H1 (cell line): ENCODE measurements around the gene SPOCD1. TPM values are rescaled to one million over a fixed set of nuclear protein-coding genes. Genes with fewer than 3 reads are reported as not detected.

Experiments used
- CTCF ChIA-PET: fragments of 300-600 bp; sonication (Branson Sonifier 250); formaldehyde crosslinking; loops from one replicate; lab custom pipeline; 2021; ENCODE audit not compliant: partially characterized antibody; lab: Charles Lee
- POLR2A ChIA-PET: fragments of 300-600 bp; sonication (Branson Sonifier 250); formaldehyde crosslinking; loops from one replicate; lab custom pipeline; 2021; ENCODE audit warnings: inconsistent platforms; ENCODE audit not compliant: partially characterized antibody; lab: Charles Lee
- DNase-seq, 2 experiments: peaks; one replicate each; pipeline versions ENCODE4 v3.0.0 to v3.0.0-alpha.2; 2010 to 2022; ENCODE audit warnings: low spot score in 2 of 2, low read depth in 1 of 2, mixed read lengths in 1 of 2
- FAIRE-seq: peaks from 2 replicates; lab custom pipeline; 2011; peaks lifted over from hg19 to GRCh38; lab: Jason Lieb, UNC
- H2AFZ ChIP-seq: 2 replicates; pipeline ENCODE4 v1.8.1; 2012; ENCODE audit warnings: low read length, inconsistent platforms
- H2AK5ac ChIP-seq: 2 replicates; pipeline ENCODE4 v1.6.1; 2013; ENCODE audit warnings: low read depth, low read length
- H2BK120ac ChIP-seq: replicated peaks from 2 replicates; pipeline ENCODE3; 2013; ENCODE audit warnings: low read depth, low read length, inconsistent platforms
- H2BK12ac ChIP-seq: 2 replicates; pipeline ENCODE4 v1.6.1; 2013; ENCODE audit warnings: low read depth, low read length
- H2BK15ac ChIP-seq: 2 replicates; pipeline ENCODE4 v1.6.1; 2013; ENCODE audit warnings: low read length
- H2BK20ac ChIP-seq: 2 replicates; pipeline ENCODE4 v1.6.1; 2013; ENCODE audit warnings: low read length
- H2BK5ac ChIP-seq: 2 replicates; pipeline ENCODE4 v1.6.1; 2013; ENCODE audit warnings: low read depth, low read length
- H3K14ac ChIP-seq: 2 replicates; pipeline ENCODE4 v1.6.1; 2013; ENCODE audit warnings: inconsistent platforms; ENCODE audit not compliant: insufficient read length
- H3K18ac ChIP-seq: 2 replicates; pipeline ENCODE4 v1.6.1; 2013; ENCODE audit warnings: low read length; ENCODE audit errors: extremely low read depth
- H3K23ac ChIP-seq: 2 replicates; pipeline ENCODE4 v1.6.1; 2013; ENCODE audit warnings: inconsistent platforms; ENCODE audit not compliant: insufficient read length
- H3K23me2 ChIP-seq: 2 replicates; pipeline ENCODE4 v1.6.1; 2013; ENCODE audit warnings: low read depth, low read length
- H3K27ac ChIP-seq: 2 replicates; pipeline ENCODE4 v1.6.1; 2011; ENCODE audit warnings: low read depth, low read length, inconsistent platforms
- H3K27me3 ChIP-seq, 4 experiments: replicated peaks in 1 of 4; 1 replicate in 1 of 4; 2 replicates in 3 of 4; pipeline versions ENCODE4 v1.6.1 to v1.8.1; 2011 to 2013; ENCODE audit warnings: low read length in 3 of 4, mild to moderate bottlenecking in 3 of 4, inconsistent platforms in 2 of 4, mixed read lengths in 2 of 4, moderate library complexity in 1 of 4; ENCODE audit not compliant: control insufficient read depth in 3 of 4, insufficient read depth in 3 of 4; ENCODE audit errors: extremely low read depth in 1 of 4
- H3K36me3 ChIP-seq, 4 experiments: 2 replicates each; pipeline versions ENCODE4 v1.6.1 to v1.8.1; 2011 to 2013; ENCODE audit warnings: mild to moderate bottlenecking in 4 of 4, low read length in 3 of 4, moderate library complexity in 2 of 4, control low read depth in 1 of 4, inconsistent platforms in 1 of 4; ENCODE audit not compliant: insufficient read depth in 4 of 4, control insufficient read depth in 2 of 4
- H3K4ac ChIP-seq: replicated peaks from 2 replicates; pipeline ENCODE3; 2013; ENCODE audit warnings: low read length, low read depth, mixed read lengths, inconsistent platforms; ENCODE audit not compliant: insufficient read length
- H3K4me1 ChIP-seq, 4 experiments: replicated peaks in 1 of 4; 1 replicate in 1 of 4; 2 replicates in 3 of 4; pipeline versions ENCODE4 v1.6.1 to v1.8.1; 2011 to 2013; ENCODE audit warnings: low read length in 3 of 4, inconsistent platforms in 2 of 4, mixed read lengths in 1 of 4; ENCODE audit not compliant: insufficient read depth in 4 of 4, control insufficient read depth in 3 of 4
- H3K4me2 ChIP-seq, 2 experiments: 2 replicates each; pipeline versions ENCODE4 v1.6.1 to v1.8.1; 2011 to 2013; ENCODE audit warnings: low read depth in 2 of 2, low read length in 2 of 2, control low read depth in 1 of 2, inconsistent platforms in 1 of 2, mild to moderate bottlenecking in 1 of 2; ENCODE audit not compliant: insufficient read depth in 1 of 2
- H3K4me3 ChIP-seq, 4 experiments: fragments of 200-600, 300-600 bp in 1 of 4; sonication (generic), shearing (Covaris generic), sonication (Bioruptor Twin) in 1 of 4; 2 replicates each; pipeline versions ENCODE4 v1.5.1 to v1.8.1; 2011 to 2016; ENCODE audit warnings: low read length in 4 of 4, low read depth in 3 of 4, control low read depth in 2 of 4, inconsistent platforms in 2 of 4, mild to moderate bottlenecking in 2 of 4, mixed read lengths in 1 of 4, moderate library complexity in 1 of 4; ENCODE audit not compliant: insufficient read depth in 2 of 4; ENCODE audit errors: extremely low read depth in 1 of 4
- H3K56ac ChIP-seq: replicated peaks from 2 replicates; pipeline ENCODE3; 2013; ENCODE audit warnings: low read depth, mild to moderate bottlenecking, mixed read lengths, low read length, inconsistent platforms; ENCODE audit not compliant: insufficient read length
- H3K79me1 ChIP-seq: 2 replicates; pipeline ENCODE4 v1.6.1; 2013; ENCODE audit warnings: low read depth, low read length, control low read depth
- H3K79me2 ChIP-seq, 2 experiments: 2 replicates each; pipeline versions ENCODE4 v1.6.1 to v1.8.1; 2012 to 2013; ENCODE audit warnings: low read length in 2 of 2, mild to moderate bottlenecking in 2 of 2, inconsistent platforms in 1 of 2; ENCODE audit not compliant: insufficient read depth in 2 of 2, control insufficient read depth in 1 of 2
- H3K9ac ChIP-seq, 4 experiments: replicated peaks in 1 of 4; 1 replicate in 1 of 4; 2 replicates in 3 of 4; pipeline versions ENCODE4 v1.6.1 to v1.8.1; 2011 to 2013; ENCODE audit warnings: low read depth in 3 of 4, low read length in 3 of 4, control low read depth in 2 of 4, mild to moderate bottlenecking in 2 of 4, moderate library complexity in 2 of 4, inconsistent platforms in 1 of 4; ENCODE audit errors: extremely low read depth in 1 of 4
- H3K9me3 ChIP-seq, 2 experiments: 2 replicates each; pipeline versions ENCODE4 v1.6.1 to v1.8.1; 2012 to 2013; ENCODE audit warnings: mild to moderate bottlenecking in 2 of 2, moderate library complexity in 2 of 2, control low read depth in 1 of 2, inconsistent platforms in 1 of 2, low read depth in 1 of 2, low read length in 1 of 2, mixed read lengths in 1 of 2; ENCODE audit not compliant: insufficient read depth in 2 of 2
- H4K20me1 ChIP-seq, 2 experiments: replicated peaks in 1 of 2; 2 replicates each; pipeline versions ENCODE3 to v1.8.1; 2011 to 2013; ENCODE audit warnings: inconsistent platforms in 2 of 2, low read length in 2 of 2, mild to moderate bottlenecking in 1 of 2; ENCODE audit not compliant: insufficient read depth in 2 of 2, control insufficient read depth in 1 of 2
- H4K5ac ChIP-seq: 2 replicates; pipeline ENCODE4 v1.6.1; 2013; ENCODE audit warnings: low read length, low read depth, mixed read lengths, inconsistent platforms; ENCODE audit not compliant: insufficient read length
- H4K8ac ChIP-seq: 2 replicates; pipeline ENCODE4 v1.8.0; 2013; ENCODE audit warnings: mild to moderate bottlenecking, moderate library complexity, low read length, inconsistent platforms; ENCODE audit not compliant: insufficient read depth; ENCODE audit errors: extremely low read depth
- H4K91ac ChIP-seq: replicated peaks from 2 replicates; pipeline ENCODE3; 2013; ENCODE audit warnings: low read length, mixed read lengths, inconsistent platforms; ENCODE audit not compliant: insufficient read length
- HDAC2 ChIP-seq, 2 experiments: fragments of 300-600 bp in 1 of 2; sonication (generic) in 1 of 2; IDR thresholded peaks; 2 replicates each; pipeline ENCODE4 v1.6.1; 2011 to 2012; ENCODE audit warnings: low read depth in 2 of 2, low read length in 2 of 2, mild to moderate bottlenecking in 2 of 2, moderate library complexity in 2 of 2, borderline replicate concordance in 1 of 2, inconsistent platforms in 1 of 2
- WGBS, 2 experiments: shearing (Covaris generic) in 1 of 2; methylation state at CpG; one replicate each; pipeline versions ENCODE4 v1.1.6 to v1.1.7; 2013 to 2015; ENCODE audit warnings: low lambda C conversion rate in 2 of 2, mixed read lengths in 2 of 2, inconsistent platforms in 1 of 2, low coverage in 1 of 2, missing lambda C conversion rate in 1 of 2; ENCODE audit not compliant: insufficient replicate concordance in 2 of 2, insufficient coverage in 1 of 2, insufficient read length in 1 of 2; ENCODE audit errors: extremely low coverage in 1 of 2, missing lambda C conversion rate in 1 of 2; 5-methylcytosine and 5-hydroxymethylcytosine counted together
- polyA plus RNA-seq, 7 experiments: library from polyadenylated mRNA; depleted of rRNA in 3 of 7; stranded (reverse) in 5 of 7; unstranded in 2 of 7; fragments of >200 nt in 5 of 7; fragments of 200-250 nt in 2 of 7; gene quantifications; 1 replicate in 5 of 7; 2 replicates in 1 of 7; 4 replicates in 1 of 7; pipeline versions ENCODE4 v1.2.1 to v1.2.3, GENCODE V29; 2011 to 2013; ENCODE audit warnings: missing spikeins in 2 of 7, mixed read lengths in 2 of 7
- total RNA-seq: library from RNA; stranded (reverse); fragmentation: NEBNext Ultra II Directional; extraction: Animal tissue kit (Norgen Biotek cat#: 25700); gene quantifications from 2 replicates; pipeline ENCODE4 v1.2.1, GENCODE V29; 2021
- TF ChIP-seq, protein P1 (sequence below): IDR thresholded peaks from 2 replicates; pipeline ENCODE4 v1.6.1; 2011; ENCODE audit warnings: low read depth, mild to moderate bottlenecking, low read length; ENCODE audit not compliant: insufficient read depth

The SPOCD1 gene
- total and polyA plus RNA-seq, 2 of the 8 experiments (the other 6 are each of a cell fraction or from before 2014, with no cell fraction given) = 1.8 to 2.9 TPM

DNA sequence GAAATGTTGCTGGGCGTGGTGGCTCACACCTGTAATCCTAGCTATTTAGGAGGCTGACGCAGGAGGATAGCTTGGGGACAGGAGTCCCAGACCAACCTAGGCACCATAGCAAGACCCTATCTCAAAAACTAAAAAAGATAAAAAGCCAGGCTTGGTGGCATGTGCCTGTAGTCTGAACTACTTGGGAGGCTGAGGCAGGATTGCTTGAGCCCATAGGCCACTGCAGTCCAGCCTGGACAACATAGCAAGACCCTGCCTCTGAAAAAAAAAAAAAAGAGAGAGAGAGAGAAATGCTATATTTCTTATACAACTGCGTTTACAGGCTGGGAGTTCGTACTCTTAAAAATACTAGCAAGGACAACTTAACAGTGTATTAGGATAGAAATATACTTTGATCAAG is 46.2 kb upstream of the SPOCD1 start:
- no peaks in the 10 kb centered on the region for H3K9me3 ChIP-seq
- H4K5ac ChIP-seq = no peak overlapping the region
- H2BK120ac ChIP-seq = no peak overlapping the region
- no peaks in the 10 kb centered on the region for H3K36me3 ChIP-seq
- DNase-seq = no peak
- no peak overlapping the region for H3K4me2 ChIP-seq
- H2AFZ ChIP-seq = no peak overlapping the region
- H4K91ac ChIP-seq = no peak overlapping the region
- no peaks in the 10 kb centered on the region for H3K79me2 ChIP-seq
- H3K27ac ChIP-seq = no peak overlapping the region
- no peaks in the 10 kb centered on the region; a peak in 1 of 7 replicates for H3K27me3 ChIP-seq
- no peak overlapping the region for H3K4ac ChIP-seq
- no peak overlapping the region for H3K4me3 ChIP-seq
- H2BK12ac ChIP-seq = no peak overlapping the region
- H3K56ac ChIP-seq = no peak overlapping the region
- no peak overlapping the region for H3K14ac ChIP-seq
- H3K4me1 ChIP-seq = no peaks in the 10 kb centered on the region
- no peak overlapping the region for H2BK5ac ChIP-seq
- no peak overlapping the region for H3K18ac ChIP-seq
- ChIA-PET POLR2A (no interaction called here), CTCF (interaction anchor here (1.2 to 1.7 kb wide), 2 partner anchors 81 to 96 kb away, joined by 3 to 4 read pairs; no protein-coding TSS in a partner anchor)
- no peak overlapping the region for H3K23ac ChIP-seq
- no peak overlapping the region for H3K9ac ChIP-seq
- no peaks in the 10 kb centered on the region for H3K23me2 ChIP-seq
- H4K20me1 ChIP-seq = no peaks in the 10 kb centered on the region
- WGBS, 2 experiments = 95% methylated on average over 4 of the region's 4 CpGs; no CpG with 5 or more reads in 1 of the 2 experiments
- H3K79me1 ChIP-seq = no peaks in the 10 kb centered on the region
- FAIRE-seq = no peak
- H2BK15ac ChIP-seq = no peak overlapping the region
- no peak overlapping the region for H4K8ac ChIP-seq
- no peak overlapping the region for H2BK20ac ChIP-seq
- no peak overlapping the region for H2AK5ac ChIP-seq
- TF ChIP-seq HDAC2 (IDR thresholded peaks at IDR 0.05; ENCODE audit: borderline replicate concordance in 1 of 2, low read depth in 2 of 2, low read length in 2 of 2) = no peak
- TF ChIP-seq, protein P1, sequence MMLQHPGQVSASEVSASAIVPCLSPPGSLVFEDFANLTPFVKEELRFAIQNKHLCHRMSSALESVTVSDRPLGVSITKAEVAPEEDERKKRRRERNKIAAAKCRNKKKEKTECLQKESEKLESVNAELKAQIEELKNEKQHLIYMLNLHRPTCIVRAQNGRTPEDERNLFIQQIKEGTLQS = no peak
